GM23248 (cell line): ENCODE data around the gene IGSF3.

ENCODE experiments used
- EZH2 ChIP-seq: fragments of 200-600 bp; sonication (generic); IDR thresholded peaks from 2 replicates; pipeline ENCODE4 v1.6.1; 2018; ENCODE audit warnings: antibody characterized with exemption, mild to moderate bottlenecking; ENCODE audit not compliant: insufficient read depth, poor library complexity, severe bottlenecking
- EZH2phosphoT487 ChIP-seq: fragments of 200-600 bp; sonication (generic); IDR thresholded peaks from 2 replicates; pipeline ENCODE4 v1.6.1; 2018; ENCODE audit warnings: antibody characterized with exemption, moderate library complexity, mild to moderate bottlenecking, low read depth; ENCODE audit not compliant: insufficient read depth

DNA sequence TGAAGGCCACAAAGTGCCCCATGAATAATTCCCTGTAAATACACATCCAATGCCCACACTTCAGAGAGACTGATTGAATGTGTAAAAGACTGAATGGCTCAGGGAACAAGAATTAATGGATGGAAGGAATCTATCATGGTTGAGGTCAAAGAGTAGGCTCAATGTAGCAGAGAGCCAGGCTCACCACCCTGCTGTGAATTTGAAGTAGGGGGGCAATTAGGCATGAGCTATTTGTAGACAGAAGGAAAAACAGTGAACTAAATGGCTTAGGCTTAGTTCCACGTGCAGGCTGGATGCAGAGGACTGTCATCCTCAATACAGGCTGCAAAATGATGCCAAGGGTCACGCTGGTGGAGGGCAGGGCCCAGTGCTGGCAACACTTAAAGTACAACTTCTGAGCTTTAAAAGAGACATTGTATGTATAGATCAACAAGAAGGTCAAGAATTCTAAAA is 22.9 kb upstream of the IGSF3 start:
- TF ChIP-seq EZH2 (no peak), EZH2phosphoT487 (no peak)
